Heart right ventricle (tissue), 16 donors: ENCODE measurements around the gene PHYKPL. TPM values are rescaled to one million over a fixed set of nuclear protein-coding genes. Genes with fewer than 3 reads are reported as not detected.

ENCODE experiments used
- ATAC-seq, 8 donors: fragments of 200-7000 bp; cut with Tn5 transposase; one replicate each; pipeline ENCODE4 v1.9.1; 2020; ENCODE audit warnings: mild to moderate bottlenecking in 8 of 8, moderate library complexity in 8 of 8, moderate number of reproducible peaks in 1 of 8
- DNase-seq, 2 donors: peaks; one replicate each; pipeline ENCODE4 v3.0.0-alpha.2; 2020
- H3K27ac ChIP-seq, 10 donors: fragments of 200-600 bp; sonication (generic) in 2 of 10; one replicate each; pipeline versions ENCODE4 v1.5.0 to v1.8.0; 2020 to 2022; ENCODE audit warnings: mild to moderate bottlenecking in 3 of 10
- H3K27me3 ChIP-seq, 7 donors: fragments of 200-600 bp; one replicate each; pipeline ENCODE4 v1.8.0; 2021 to 2022; ENCODE audit warnings: mild to moderate bottlenecking in 2 of 7
- H3K36me3 ChIP-seq, 9 donors: fragments of 200-600 bp; sonication (generic) in 1 of 9; one replicate each; pipeline versions ENCODE4 v1.5.0 to v1.8.0; 2020 to 2022; ENCODE audit warnings: mild to moderate bottlenecking in 2 of 9
- H3K4me1 ChIP-seq, 9 donors: fragments of 200-600 bp; sonication (generic) in 1 of 9; one replicate each; pipeline versions ENCODE4 v1.5.0 to v1.8.0; 2020 to 2022; ENCODE audit warnings: mild to moderate bottlenecking in 4 of 9
- H3K4me3 ChIP-seq, 10 donors: fragments of 200-600 bp; sonication (generic) in 2 of 10; one replicate each; pipeline versions ENCODE4 v1.5.0 to v1.8.0; 2020 to 2022; ENCODE audit warnings: mild to moderate bottlenecking in 7 of 10, moderate library complexity in 2 of 10
- H3K9me3 ChIP-seq, 11 donors: fragments of 200-600 bp in 10 of 11; sonication (generic) in 2 of 11; one replicate each; pipeline versions ENCODE4 v1.5.0 to v1.8.0; 2013 to 2022; ENCODE audit warnings: mild to moderate bottlenecking in 2 of 11, control low read depth in 1 of 11, moderate library complexity in 1 of 11
- CTCF ChIP-seq, 9 donors: fragments of 200-600 bp; sonication (generic) in 2 of 9; IDR thresholded peaks; one replicate each; pipeline versions ENCODE4 v1.5.0 to v1.8.0; 2021 to 2022; ENCODE audit warnings: antibody characterized with exemption in 9 of 9, mild to moderate bottlenecking in 5 of 9, moderate library complexity in 1 of 9
- WGBS, 2 donors: extraction: QIAGEN DNeasy Blood & Tissue Kit; methylation state at CpG; one replicate each; pipeline ENCODE4 v1.1.7; 2013; ENCODE audit warnings: inconsistent platforms in 1 of 2; 5-methylcytosine and 5-hydroxymethylcytosine counted together
- intact Hi-C, 10 donors: fragments of 100-400 bp; cut with DNase I; formaldehyde crosslinking; loops; one replicate each; pipeline versions ENCODE4 v1.11.1 to v1.14.2; 2022
- polyA plus RNA-seq, 2 donors: library from polyadenylated mRNA; stranded (reverse); fragments of 200-250 nt; gene quantifications; one replicate each; pipeline ENCODE4 v1.2.3, GENCODE V29; 2013
- total RNA-seq, 10 donors: library from RNA; stranded (reverse); fragmentation: NEBNext Ultra II Directional in 3 of 10; extraction: Animal tissue kit (Norgen Biotek cat#: 25700) in 3 of 10; gene quantifications; one replicate each; pipeline versions ENCODE4 v1.2.1 to v1.2.4, GENCODE V29; 2021 to 2023
- donor health status: Arrhythmogenic right ventricular cardiomyopathy.
- donor health status: ischemic (EF 13 %, LVEDD 7.1; RV severe dilation, severe dysfunction).
- donor health status: healthy with polysubstance abuse.
- donor health status: DM: no; HTN: yes; CAD: no.
- donor health status: DM: no; HTN: no; CAD: no.
- donor health status: ischemic (EF 25% LVEDD 6.9; RV normal size, moderate dysfunction).
- donor health status: ischemic (EF 25% LVEDD 5.7; RV mildly dilated, moderate dysfunction).
- donor health status: healthy.
- donor health status: DM: yes; HTN: yes; CAD: no.
- donor health status: Ischemic cardiomyopathy.
- donor health status: ischemic (EF 35%, LVEDD 5.7; RV mildly dilated, moderate dysfunction).
- donor health status: nonischemic (EF 11% LVEDD 7.7; RV severe dilation, severe dysfunction).
- donor health status: DM: yes; HTN: yes; CAD: no.
- donor health status: PGD.
- donor health status: ischemic (EF 29% LVEDD 5.4; RV normal size, mild dysfunction).
- donor health status: nonischemic (EF 23%, LVEDD 6.1; RV moderate dilation, normal function).

PHYKPL gene
- total and polyA plus RNA-seq, 12 donors: 24.8 to 59.8 (median 37.3) TPM

GRCh38 chr5:178207917-178208280 is 24.7 kb downstream of the PHYKPL start:
- 92 to 100% methylated on average over 1 of the region's 1 CpG for WGBS, 2 donors
- no peak for TF ChIP-seq CTCF (IDR thresholded peaks at IDR 0.05)
- no peak for DNase-seq
- H3K36me3 ChIP-seq: peaks cover 3 to 75% (median 53%) of the 10 kb centered on the region in 9 donors
- ATAC-seq: no peak
- intact Hi-C loops: no loop called here
- H3K27ac ChIP-seq: peak overlapping the region in 1 of 10 donors; percentile 44
- no peaks in the 10 kb centered on the region for H3K9me3 ChIP-seq
- H3K4me3 ChIP-seq: no peak overlapping the region
- peaks cover 13 to 39% (median 30%) of the 10 kb centered on the region in 9 donors for H3K4me1 ChIP-seq
- H3K27me3 ChIP-seq: no peaks in the 10 kb centered on the region

- no peak for TF ChIP-seq CTCF (IDR thresholded peaks at IDR 0.05)
- peak overlapping the region in 1 of 10 donors; percentile 5 for H3K4me3 ChIP-seq
- peak overlapping the region in 2 of 10 donors; percentile 96 to 97 for H3K27ac ChIP-seq
- peaks cover 0 to 69% (median 48%) of the 10 kb centered on the region in 9 donors for H3K36me3 ChIP-seq
- 69 to 70% methylated on average over 5 of the region's 5 CpGs for WGBS, 2 donors
- peaks cover 13 to 38% (median 30%) of the 10 kb centered on the region in 9 donors for H3K4me1 ChIP-seq
- peak in 1 of 8 donors; percentile 3 for ATAC-seq
- intact Hi-C loops: no loop called here
- DNase-seq: peak in 1 of 2 donors; percentile 39
- H3K9me3 ChIP-seq: no peaks in the 10 kb centered on the region
- no peaks in the 10 kb centered on the region for H3K27me3 ChIP-seq
Measured at GRCh38 chr5:178207183-178207916, 25.3 kb downstream of the PHYKPL start.

DNA sequence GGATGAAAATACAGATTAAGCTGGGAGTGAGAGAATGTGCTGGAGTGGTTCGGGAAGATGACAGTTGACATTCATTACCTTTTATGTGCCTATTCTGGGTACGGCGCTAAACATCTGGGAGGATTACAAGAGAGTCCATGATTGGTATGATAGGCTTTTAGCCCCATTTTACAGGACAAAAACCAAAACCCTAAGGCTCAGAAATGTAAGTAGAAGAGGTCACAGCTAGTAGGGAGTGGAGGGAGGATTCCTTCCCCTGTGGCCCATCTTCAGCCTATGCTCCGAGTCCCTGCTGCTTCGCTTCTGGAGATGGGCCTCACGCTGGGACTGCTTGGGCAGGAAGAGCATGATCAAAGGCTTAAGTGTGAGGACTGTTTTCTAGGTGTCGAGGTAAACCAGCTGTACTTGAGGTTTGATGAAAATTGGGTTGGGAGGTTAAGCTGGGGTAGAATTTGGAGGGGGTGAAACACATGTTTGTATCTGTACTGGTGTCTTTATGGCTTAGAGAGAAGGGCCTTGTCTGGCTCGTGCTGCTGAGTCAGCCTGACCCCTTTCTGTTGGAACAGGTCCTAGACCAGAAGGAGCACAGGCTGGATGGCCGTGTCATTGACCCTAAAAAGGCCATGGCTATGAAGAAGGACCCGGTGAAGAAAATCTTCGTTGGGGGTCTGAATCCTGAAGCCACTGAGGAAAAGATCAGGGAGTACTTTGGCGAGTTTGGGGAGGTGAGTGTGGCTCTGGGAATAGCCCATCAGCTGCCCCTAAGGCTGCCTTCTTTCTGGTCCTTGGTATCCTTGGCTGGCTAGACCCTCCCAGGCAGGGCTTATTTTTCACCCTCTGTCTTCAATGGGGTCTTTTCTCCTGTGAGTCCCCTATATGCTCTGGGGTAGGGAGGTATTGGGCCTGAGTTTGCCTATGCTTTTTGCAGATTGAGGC is 26.2 kb downstream of the PHYKPL start:
- Histone ChIP-seq H3K27ac (peak overlapping the region in 6 of 10 donors; percentile 88 to 98 (median 96)), H3K36me3 (peaks cover 0 to 60% (median 38%) of the 10 kb centered on the region in 9 donors), H3K4me3 (peak overlapping the region in 8 of 10 donors; percentile 70 to 96 (median 81)), H3K9me3 (no peaks in the 10 kb centered on the region), H3K4me1 (peaks cover 13 to 40% (median 30%) of the 10 kb centered on the region in 9 donors), H3K27me3 (no peaks in the 10 kb centered on the region)
- DNase-seq (no peak), ATAC-seq (no peak)
- WGBS, 2 donors: 55 to 57% methylated on average over 12 of the region's 12 CpGs
- TF ChIP-seq CTCF (IDR thresholded peaks at IDR 0.05): no peak
- intact Hi-C loops: no loop called here

- Histone ChIP-seq H3K36me3 (peaks cover 0 to 53% (median 32%) of the 10 kb centered on the region in 9 donors), H3K27ac (peak overlapping the region in 9 of 10 donors; percentile 88 to 98 (median 95)), H3K4me1 (peaks cover 13 to 40% (median 30%) of the 10 kb centered on the region in 9 donors), H3K9me3 (no peaks in the 10 kb centered on the region), H3K4me3 (peak overlapping the region; percentile 70 to 100 (median 85)), H3K27me3 (no peaks in the 10 kb centered on the region)
- ATAC-seq (no peak), DNase-seq (no peak)
- intact Hi-C loops: loop anchor here in 2 of 10 donors (2.0 kb wide), 2 partner anchors 25 to 27 kb away; partner anchors contain the start of gene PHYKPL (in 1 of the 2)
- no peak for TF ChIP-seq CTCF (IDR thresholded peaks at IDR 0.05)
- WGBS, 2 donors: 10 to 13% methylated on average over 5 of the region's 5 CpGs
Measured at GRCh38 chr5:178205749-178206047, 26.9 kb downstream of the PHYKPL start.
